HEK293T (cell line): Measurements from ENCODE around the gene YIF1A.

Experiments
- ARNT ChIP-seq: fragments of 450-650 bp; IDR thresholded peaks from 2 replicates; pipeline ENCODE4 v1.6.1; 2017; ENCODE audit warnings: mild to moderate bottlenecking
- BHLHE40 ChIP-seq: fragments of 450-650 bp; IDR thresholded peaks from 2 replicates; pipeline ENCODE4 v1.6.1; 2016; ENCODE audit warnings: mild to moderate bottlenecking, moderate library complexity, borderline replicate concordance
- ELF4 ChIP-seq: fragments of 450-650 bp; IDR thresholded peaks from 2 replicates; pipeline ENCODE4 v1.6.1; 2017; ENCODE audit warnings: antibody characterized with exemption
- FOXK2 ChIP-seq: fragments of 450-650 bp; IDR thresholded peaks from 2 replicates; pipeline ENCODE4 v1.6.1; 2016; ENCODE audit warnings: mild to moderate bottlenecking
- FOXM1 ChIP-seq: fragments of 450-650 bp; IDR thresholded peaks from 2 replicates; pipeline ENCODE4 v1.6.1; 2017; ENCODE audit warnings: mild to moderate bottlenecking, borderline replicate concordance
- ZNF384 ChIP-seq: fragments of 450-650 bp; IDR thresholded peaks from 2 replicates; pipeline ENCODE4 v1.6.1; 2016
- TF ChIP-seq, protein P1 (sequence below): fragments of 450-650 bp; IDR thresholded peaks from 2 replicates; pipeline ENCODE4 v1.6.1; 2016

- TF ChIP-seq FOXM1: no peak
- no peak for TF ChIP-seq ARNT
- TF ChIP-seq, protein P1, sequence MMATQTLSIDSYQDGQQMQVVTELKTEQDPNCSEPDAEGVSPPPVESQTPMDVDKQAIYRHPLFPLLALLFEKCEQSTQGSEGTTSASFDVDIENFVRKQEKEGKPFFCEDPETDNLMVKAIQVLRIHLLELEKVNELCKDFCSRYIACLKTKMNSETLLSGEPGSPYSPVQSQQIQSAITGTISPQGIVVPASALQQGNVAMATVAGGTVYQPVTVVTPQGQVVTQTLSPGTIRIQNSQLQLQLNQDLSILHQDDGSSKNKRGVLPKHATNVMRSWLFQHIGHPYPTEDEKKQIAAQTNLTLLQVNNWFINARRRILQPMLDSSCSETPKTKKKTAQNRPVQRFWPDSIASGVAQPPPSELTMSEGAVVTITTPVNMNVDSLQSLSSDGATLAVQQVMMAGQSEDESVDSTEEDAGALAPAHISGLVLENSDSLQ: no peak
- no peak for TF ChIP-seq ZNF384
- no peak for TF ChIP-seq BHLHE40
- TF ChIP-seq FOXK2: no peak
- no peak for TF ChIP-seq ELF4
These were observed 7.0 kb downstream of the YIF1A start for GRCh38 chr11:66281776-66282467.
